GM21423 (cell line): ENCODE measurements around the gene CEACAM18.
A peak's percentile ranks its signal among the peaks of the same experiment; 100 is the strongest.
"Not testable (repeated sequence)": the region's sequence is repeated elsewhere in the genome, so short reads cannot be mapped to it uniquely, and the experiment has no call there.

Experiments used
- ATAC-seq: cut with Tn5 transposase; IDR thresholded peaks from one replicate; pipeline ENCODE4 v1.9.1; 2021; ENCODE audit warnings: mild to moderate bottlenecking, moderate library complexity; ENCODE audit not compliant: unreplicated experiment

Gene CEACAM18

DNA sequence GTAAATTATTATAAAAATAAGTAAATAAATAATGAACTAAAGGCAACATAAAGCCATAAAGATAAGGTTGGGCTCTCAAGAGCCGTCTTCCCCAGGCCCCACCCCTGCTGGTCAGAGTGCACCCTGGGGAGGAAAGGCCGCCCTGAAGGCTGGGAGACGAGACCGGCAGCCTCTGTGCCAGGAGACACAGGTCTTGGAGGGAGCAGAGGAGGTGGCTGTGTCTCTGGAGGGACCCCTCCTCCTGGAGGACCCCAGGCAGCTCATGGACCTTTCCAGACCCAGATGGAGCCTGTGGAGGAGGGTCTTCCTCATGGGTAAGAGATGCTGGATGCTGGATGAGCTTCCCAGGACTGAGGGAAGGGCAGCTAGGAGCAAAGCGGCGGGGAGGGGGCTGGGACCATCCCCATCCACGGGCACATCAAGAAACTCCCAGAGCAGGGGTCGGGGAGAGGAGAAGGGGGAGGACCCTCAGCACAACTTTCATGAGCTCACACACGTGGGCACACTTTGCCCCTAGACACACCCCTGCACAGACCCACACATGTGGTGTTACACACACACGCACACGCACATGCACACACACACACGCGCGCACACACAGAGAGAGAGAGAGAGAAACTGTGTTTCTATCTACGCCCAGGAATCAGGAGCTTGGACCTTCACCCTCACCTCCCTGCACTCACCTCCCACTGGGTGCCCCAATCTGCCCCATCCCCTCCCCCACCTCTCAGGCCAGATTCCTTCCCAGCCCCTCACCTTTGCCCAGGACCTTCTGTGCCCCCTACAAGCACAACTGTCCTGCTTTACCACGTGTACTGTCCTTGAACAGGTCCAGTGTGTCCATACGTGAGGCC is at the start of gene CEACAM18:
Gene CEACAM18, plus strand, starts transcription at position 159 of the 854 bp plus-strand sequence.
- ATAC-seq = no peak

DNA sequence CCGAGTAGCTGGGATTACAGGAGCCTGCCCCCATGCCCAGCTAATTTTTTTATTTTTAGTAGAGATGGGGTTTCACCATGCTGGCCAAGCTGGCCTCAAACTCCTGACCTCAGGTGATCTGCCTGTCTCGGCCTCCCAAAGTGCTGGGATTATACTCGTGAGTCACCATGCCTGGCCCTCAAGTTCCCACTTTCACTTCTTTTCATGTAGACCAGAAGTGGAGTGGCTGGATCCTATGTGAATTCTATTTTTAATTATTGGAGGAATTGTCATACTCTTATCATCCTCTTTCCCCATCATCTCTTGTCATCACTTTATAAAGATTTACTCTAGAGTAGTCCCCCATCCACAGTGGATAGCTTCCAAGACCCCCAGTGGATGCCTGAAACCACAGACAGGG is 48.1 kb upstream of the CEACAM18 start:
- ATAC-seq = no peak

DNA sequence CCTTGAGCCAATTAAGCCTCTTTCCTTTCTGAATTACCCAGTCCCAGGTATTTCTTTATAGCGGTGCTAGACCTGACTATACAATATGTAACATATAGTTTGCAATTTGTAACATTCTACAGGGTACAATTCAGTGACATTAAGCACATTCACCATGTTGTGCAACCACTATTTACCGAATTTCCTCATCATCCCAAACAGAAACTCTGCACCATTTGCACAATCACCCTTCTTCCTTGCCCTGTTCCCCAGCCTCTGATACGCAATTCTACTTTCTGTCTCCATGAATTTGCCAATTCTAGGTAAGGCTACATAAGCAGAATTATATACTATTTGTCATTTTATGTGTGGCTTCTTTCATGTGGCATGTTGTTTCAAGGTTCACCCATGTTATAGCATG is 47.2 kb upstream of the CEACAM18 start:
- ATAC-seq = no peak

DNA sequence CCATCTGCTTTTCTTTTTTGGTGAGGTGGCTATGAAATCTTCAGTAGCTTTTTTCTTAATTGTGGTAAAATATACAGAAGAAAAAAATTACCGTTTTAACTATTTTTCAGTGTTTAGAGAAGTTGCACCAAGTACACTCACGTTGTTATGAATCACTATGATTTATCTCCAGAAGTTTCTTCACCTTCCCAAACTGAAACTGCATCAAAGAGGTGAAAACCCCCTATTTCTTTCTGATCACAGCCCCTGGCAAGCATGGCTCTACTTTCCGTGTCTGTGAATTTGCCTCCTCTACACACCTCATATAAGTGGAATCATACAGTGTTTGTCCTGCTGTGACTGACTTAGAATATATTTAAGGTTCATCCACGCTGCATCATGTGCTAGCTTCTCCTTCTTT is 45.3 kb upstream of the CEACAM18 start:
- no peak for ATAC-seq

DNA sequence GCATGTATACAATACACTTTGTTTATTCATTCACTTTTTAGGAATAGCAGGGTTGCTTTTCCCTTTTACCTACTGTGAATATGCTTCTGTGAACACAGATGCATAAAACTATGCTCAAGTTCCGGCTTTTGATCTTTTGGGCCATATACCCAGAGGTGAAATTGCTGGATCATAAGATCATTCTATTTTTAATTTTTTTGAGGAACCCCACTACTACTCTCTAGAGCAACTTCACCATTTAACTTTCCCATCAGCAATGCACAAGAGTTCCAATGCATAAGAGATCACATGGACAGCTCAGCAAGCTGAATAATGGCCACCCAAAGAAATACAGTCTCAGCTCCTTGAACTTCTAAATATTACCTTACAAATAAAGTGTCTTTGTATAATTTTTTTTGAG is 43.9 kb upstream of the CEACAM18 start:
- ATAC-seq = no peak

DNA sequence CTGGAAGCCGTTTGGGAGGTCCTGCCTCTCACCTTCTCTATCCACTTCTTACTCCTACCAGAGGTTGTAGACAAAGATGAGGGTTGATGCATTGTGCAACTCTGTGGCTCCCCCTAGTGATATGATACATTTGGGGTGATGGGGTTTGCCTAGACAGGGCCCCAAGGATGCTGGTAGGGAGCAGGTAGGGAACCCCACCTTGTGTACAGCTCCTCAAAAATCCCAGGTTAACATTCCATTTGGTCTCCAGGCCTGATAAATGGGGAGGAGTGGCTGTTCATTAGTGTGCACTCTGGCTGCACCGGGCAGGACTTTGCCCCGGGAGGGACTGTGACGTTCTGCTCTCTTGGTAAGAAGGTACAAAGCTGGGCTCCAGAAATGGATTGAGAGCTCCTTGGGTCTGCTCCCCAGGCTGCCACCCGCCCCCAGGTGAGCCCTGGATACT is 39.3 kb upstream of the CEACAM18 start:
- ATAC-seq = no peak

DNA sequence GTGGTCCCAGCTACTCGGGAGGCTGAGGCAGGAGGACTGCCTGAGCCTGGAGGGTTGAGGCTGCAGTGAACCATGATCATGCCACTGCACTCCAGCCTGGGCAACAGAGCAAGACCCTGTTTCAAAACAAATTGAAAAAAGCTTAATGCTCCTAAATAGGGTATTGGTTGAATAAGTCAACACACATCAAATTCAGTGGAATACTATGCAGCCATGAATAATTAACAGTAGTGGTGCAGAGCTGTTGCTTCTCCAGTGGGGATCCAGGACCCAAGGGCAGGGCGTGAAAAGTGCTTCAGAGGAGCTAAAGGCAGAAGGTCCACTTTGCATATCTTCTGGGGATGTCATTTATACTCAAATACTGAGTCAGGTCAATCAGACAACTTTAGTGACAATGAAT is 38.3 kb upstream of the CEACAM18 start:
- ATAC-seq = no peak

DNA sequence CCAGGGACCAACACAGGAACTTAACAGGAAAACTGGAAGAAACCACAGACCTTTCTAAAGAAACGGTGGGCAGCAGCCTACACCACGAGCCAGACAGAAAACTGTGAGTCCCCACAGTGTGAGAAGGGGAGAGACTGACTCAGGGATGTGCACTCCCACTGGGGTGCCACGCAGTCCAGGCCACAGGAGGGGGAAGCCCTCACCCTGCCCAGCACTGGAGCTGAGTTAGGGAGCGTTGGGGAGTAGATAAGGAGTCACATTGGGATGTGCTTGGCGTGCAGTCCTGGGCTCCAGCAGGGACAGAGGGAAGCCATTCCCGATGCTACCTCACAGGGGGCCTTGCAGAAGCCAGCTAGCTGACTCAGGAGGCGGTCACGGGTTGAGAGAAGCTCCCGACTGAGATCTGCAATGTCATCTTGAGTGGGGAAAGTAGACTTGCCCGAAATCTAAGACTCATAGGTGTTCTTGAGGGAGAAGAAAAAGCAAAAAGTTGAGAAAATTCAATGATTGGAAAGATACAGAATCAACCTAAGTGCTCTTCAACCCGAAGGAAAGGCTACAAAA is 37.4 kb upstream of the CEACAM18 start:
- ATAC-seq = no peak

DNA sequence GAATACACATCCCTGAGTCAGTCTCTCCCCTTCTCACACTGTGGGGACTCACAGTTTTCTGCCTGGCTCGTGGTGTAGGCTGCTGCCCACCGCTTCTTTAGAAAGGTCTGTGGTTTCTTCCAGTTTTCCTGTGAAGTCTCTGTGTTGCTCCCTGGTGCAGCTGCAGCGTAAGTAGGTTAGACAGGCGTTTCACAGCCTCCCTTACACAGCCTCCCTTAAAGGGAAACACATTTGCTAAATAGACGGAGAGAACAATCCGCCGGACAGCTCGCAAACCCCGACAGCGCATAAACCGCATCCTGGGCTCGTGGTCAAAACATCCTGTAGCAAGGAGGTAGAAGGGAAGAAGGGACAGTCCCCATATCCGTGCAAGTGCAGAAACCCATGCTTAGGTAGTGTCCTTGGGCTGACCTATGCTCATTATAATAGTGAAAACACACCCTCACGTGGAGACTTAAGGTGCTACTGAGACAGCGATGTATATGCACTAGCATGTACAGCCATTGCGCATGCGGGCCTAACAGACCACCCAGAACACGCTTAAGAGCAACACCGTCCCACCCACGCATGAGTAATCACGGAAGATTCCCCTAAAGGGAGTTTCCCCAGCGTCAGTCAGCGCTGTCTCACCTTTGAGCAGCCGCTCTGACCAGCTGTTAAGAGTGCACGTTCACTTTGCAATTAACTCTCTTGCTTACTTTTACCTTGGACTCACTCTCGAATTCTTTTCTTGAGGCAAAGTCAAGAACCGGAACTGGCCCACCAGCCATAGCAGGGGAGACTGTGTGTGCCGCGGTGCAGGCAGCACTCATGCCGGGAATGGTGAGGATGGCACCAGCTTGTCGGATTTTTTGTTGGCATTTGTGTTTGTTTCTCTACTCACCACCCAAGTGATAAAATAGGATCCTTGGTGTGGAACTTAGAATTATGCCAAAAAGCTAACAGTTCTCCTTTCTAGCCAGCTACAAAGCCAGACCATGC is 36.6 kb upstream of the CEACAM18 start:
- ATAC-seq = peak; percentile 94

DNA sequence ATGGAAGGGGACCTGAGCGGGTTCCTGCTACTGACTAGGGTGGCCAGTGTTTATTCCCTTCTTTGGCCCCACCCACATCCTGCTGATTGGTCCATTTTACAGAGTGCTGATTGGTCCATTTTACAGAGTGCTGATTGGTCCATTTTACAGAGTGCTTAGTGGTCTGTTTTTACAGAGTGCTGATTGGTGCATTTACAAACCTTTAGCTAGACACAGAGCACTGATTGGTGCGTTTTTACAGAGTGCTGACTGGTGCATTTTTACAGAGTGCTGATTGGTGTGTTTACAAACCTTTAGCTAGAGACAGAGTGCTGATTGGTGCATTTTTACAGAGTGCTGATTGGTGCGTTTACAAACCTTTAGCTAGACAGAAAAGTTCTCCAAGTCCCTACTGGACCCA is 30.8 kb upstream of the CEACAM18 start:
- ATAC-seq = not testable (repeated sequence)

DNA sequence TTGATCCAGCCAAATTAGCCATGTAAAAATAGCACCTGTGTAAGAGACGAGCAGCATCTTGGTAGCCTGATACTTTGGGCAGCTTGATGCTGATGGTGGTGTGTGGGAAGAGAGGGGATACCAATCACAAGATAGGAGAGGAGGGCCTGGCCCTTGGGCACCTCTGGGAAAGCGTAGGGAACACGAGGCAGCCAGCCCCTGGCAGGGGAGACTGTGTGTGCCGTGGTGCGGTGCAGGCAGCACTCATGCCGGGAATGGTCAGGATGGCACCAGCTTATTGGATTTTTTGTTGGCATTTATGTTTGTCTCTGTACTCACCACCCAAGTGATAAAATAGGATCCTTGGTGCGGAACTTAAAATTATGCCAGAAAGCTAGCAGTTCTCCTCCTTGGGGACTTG is 30.3 kb upstream of the CEACAM18 start:
- ATAC-seq = no peak

DNA sequence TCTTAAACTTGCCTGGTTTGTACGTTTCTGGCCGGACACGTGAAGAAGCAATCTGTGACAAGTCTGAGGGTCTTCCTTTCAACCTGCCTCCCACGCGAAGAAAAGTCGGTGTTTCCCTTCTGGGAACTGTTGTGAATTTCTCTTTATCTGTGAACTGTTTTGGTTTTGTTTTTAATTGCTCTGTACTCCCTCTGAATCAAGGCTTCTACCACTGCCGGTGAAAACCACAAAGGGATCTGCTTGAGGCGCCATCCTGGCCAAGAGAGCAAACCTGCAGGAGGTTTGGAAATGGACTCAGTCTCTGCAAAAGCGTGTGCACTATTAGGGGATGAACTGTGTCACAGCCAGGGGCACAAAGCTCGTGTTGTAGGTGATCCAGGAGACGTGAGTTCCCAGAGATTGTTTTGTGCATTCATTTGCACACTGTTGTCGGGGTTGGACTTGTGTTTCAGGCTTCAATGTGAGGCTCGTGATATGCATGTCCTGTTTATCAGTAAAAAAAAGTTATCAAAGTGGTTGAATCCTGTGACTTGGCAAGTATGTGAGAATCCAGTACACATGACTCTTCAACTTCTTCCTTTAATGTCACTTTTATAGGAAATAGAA is 29.8 kb upstream of the CEACAM18 start:
- no peak for ATAC-seq

DNA sequence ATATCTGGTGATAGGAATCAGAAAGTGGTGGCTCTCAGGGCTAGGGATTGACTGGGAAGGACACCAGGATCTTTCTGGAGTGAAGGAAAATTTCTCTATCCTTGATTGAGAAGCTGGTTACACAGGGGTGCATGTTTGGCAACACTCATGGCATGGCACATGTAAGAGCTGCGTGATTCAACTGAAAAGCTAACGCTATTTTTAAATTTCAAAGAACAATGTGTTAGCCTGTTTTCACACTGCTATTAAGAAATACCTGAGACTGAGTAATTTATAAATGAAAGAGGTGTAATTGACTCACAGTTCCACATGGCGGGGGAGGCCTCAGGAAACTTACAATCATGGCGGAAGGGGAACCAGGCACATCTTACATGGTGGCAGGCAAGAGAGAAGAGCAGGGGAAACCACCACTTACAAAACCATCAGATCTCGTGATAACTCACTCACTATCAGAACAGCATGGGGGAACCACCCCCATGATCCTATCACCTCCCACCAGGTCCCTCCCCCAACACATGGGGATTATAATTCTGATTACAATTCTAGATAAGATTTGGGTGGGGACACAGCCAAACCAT is 27.5 kb upstream of the CEACAM18 start:
- no peak for ATAC-seq

DNA sequence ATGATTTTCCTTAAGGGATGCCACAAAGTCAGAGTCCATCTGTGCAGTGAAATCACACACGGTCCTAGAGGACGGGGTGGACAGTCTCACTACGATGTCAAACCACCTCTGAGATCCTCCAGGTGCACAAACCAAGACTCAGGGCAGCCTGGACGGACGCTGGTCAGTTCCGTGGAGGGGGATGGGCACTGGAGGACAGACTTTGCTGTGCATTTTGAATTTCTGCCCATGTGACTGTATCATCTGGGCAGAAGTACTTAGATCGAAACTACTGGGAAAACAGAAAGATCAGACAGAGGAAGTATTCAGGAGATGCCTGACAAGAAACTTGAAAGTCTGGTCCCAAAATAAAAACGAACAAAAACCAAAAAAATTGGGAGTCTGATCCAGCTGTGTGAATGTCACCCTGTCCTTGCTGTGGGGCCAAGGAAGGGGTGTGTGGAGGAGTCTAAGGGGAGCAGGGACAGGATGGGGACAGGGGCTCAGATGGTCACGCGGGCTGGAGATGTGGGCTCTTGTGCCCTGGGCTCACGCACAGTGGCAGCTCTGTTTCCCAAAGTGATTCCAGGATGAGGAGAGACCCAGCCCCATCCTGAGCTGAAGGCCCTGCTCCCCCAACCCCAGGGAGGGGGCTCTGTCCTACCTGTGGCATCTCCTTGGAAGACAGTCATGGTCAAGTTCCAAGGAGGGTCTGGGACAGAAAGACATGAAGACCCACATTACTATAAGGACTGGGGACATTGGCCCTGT is 21.6 kb upstream of the CEACAM18 start:
- no peak for ATAC-seq

DNA sequence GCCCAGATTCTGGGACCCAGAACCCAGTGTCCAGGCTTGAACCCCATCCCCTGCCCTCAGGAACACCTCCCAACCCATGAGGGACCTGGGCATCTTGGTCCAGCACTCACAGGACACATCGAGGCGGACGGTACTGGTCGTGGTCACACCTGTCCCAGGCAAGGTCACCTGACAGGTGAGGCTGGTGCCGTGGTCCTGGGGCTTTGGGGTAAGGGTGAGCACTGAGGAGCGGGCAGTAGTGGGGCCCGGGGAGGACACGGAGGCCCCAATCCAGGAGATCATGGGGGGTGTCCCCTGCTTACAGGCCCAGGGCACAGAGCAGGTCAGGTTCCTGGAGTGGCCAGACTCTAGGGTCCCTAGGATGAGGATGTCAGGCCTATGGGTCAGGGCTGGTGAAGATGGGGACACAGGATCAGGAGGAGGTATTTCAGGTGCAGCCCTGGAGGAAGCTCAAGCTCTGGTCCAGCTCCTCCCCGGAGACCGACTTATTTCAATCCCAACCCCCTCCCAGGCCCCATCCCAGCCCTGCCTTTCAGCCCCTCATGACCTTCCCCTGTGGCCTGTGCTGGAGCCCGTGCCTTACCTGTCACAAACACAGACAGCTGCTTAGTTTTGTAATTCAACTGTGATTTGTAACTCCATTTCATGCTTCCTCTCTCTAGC is 20.9 kb upstream of the CEACAM18 start:
- ATAC-seq = no peak

DNA sequence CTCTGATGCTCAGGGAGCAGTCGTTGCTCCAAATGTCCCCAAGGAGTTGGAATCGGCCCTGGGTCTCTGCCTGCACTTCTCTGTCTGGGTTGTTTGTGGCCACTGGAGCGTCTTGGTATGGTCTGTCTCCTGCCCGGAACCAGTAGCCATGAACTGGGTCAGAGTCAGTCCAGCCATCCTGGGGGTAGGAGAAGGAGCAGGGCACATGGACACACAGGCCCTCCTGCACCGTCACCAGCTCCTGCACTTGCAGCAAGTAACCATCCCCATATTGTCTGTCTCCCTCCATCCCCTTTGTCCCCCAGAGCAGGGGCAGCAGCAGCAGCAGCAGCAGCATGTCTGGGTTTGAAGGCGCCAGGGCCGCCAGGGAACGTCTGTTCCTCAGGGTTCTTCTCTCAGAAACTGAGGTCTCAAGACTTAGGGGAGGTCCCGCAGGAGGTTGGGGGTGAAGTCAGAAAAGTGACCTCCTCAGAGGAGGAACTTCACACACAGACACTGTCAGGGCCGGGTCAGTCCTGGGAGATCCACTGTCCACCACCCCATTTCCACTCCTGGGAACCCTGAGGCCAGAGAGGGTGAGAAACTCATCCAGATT is 20.2 kb upstream of the CEACAM18 start, which contains the start of gene SIGLEC8:
Gene SIGLEC8, minus strand, starts transcription at position 404 of the 595 bp plus-strand sequence. Its CDS starts 67 bp downstream, at position 337.
- no peak for ATAC-seq

DNA sequence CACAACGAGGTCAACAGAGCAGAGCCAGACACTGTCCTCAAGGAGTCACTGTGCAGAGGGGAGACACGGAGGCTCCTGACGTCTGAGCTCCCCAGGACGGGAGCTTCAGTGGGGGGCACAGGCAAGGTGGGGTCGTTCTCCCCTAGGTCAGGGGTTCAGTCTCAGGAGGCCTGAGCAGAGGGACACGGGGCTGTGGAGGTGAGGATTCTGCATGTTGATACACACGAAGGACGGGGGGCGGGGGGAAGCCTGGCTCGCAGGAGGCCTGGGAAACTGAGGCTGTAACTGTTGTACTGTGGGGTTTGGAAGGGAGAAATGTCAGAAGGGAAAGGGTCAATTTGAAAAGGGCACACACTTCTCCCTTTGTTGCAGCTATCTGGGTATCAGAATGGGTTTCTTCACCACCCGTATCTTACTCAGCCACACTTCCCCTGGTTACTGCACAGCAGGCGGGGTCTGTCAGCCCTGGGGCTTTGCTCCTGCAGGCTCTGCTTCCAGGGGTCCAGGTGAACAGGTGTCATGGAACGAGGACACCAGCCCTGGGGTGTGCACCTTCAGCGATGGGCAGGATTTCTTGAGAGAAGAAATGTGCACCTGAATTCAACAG is 19.3 kb upstream of the CEACAM18 start:
- no peak for ATAC-seq
